DOHH2 (cell line): ENCODE measurements around the gene SYCP2.

ENCODE experiments used
- CTCF ChIP-seq: fragments of 200-600 bp; sonication (generic); IDR thresholded peaks from one replicate; pipeline ENCODE4 v1.5.1; 2014; ENCODE audit warnings: antibody characterized with exemption, mild to moderate bottlenecking, low read depth, low read length; ENCODE audit not compliant: poor library complexity, severe bottlenecking
- EZH2phosphoT487 ChIP-seq: fragments of 200-600 bp; sonication (generic); IDR thresholded peaks from 2 replicates; pipeline ENCODE4 v1.6.1; 2017; ENCODE audit warnings: borderline replicate concordance, mild to moderate bottlenecking, antibody characterized with exemption, low read length, moderate library complexity, mixed read lengths

- no peak for TF ChIP-seq CTCF
- no peak for TF ChIP-seq EZH2phosphoT487
Measured at GRCh38 chr20:59835448-59836395, 97.7 kb downstream of the SYCP2 start.
